GM12874 (cell line): ENCODE measurements around the gene RNF145.

Experiments
- TF ChIP-seq, protein P1 (sequence below): IDR thresholded peaks from 2 replicates; pipeline ENCODE4 v1.5.1; 2011; ENCODE audit warnings: low read depth, mild to moderate bottlenecking, control low read depth, low read length, moderate library complexity; ENCODE audit not compliant: insufficient read depth

The RNF145 gene

GRCh38 chr5:159244163-159244562, 34.8 kb upstream of the RNF145 start:
- TF ChIP-seq, protein P1, sequence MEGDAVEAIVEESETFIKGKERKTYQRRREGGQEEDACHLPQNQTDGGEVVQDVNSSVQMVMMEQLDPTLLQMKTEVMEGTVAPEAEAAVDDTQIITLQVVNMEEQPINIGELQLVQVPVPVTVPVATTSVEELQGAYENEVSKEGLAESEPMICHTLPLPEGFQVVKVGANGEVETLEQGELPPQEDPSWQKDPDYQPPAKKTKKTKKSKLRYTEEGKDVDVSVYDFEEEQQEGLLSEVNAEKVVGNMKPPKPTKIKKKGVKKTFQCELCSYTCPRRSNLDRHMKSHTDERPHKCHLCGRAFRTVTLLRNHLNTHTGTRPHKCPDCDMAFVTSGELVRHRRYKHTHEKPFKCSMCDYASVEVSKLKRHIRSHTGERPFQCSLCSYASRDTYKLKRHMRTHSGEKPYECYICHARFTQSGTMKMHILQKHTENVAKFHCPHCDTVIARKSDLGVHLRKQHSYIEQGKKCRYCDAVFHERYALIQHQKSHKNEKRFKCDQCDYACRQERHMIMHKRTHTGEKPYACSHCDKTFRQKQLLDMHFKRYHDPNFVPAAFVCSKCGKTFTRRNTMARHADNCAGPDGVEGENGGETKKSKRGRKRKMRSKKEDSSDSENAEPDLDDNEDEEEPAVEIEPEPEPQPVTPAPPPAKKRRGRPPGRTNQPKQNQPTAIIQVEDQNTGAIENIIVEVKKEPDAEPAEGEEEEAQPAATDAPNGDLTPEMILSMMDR: no peak

GRCh38 chr5:159243385-159243784, 34.0 kb upstream of the RNF145 start:
- TF ChIP-seq, protein P1: no peak

DNA sequence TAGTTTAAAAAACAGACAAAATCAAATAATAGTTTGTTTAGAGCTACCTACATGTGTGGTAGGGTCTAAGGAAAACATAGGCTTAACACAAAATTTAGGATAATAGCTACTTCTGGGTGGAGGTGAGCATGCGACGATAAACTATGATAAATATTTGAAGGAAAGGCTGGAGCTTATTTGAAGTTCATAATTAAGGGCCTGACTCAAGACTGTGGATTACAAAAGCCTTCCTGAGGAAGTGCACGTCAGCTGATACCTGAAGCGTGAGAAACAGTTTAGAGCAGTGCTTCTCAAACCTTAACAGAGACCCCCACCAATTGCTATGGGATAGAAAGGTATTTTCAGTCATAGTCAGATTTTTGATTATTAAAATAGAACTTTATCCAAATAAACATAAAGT, 33.3 kb upstream of the RNF145 start:
- TF ChIP-seq, protein P1: no peak

GRCh38 chr5:159241946-159242552, 32.7 kb upstream of the RNF145 start:
- TF ChIP-seq, protein P1: no peak

- TF ChIP-seq, protein P1: no peak
Measured at GRCh38 chr5:159240301-159240870, 31.0 kb upstream of the RNF145 start.

GRCh38 chr5:159231167-159231566, 21.8 kb upstream of the RNF145 start:
- TF ChIP-seq, protein P1: no peak

GRCh38 chr5:159230657-159231056, 21.3 kb upstream of the RNF145 start:
- TF ChIP-seq, protein P1: no peak
